PFSK-1 (cell line): ENCODE measurements around the gene HOXD12.

ENCODE experiments used
- FOXP2 ChIP-seq: optimal IDR thresholded peaks from 2 replicates; pipeline ENCODE3; 2011; ENCODE audit warnings: borderline replicate concordance, control low read depth, inconsistent platforms; ENCODE audit not compliant: insufficient read depth; ENCODE audit errors: extremely low read length, extremely low read depth
- POLR2AphosphoS5 ChIP-seq: IDR thresholded peaks from 2 replicates; pipeline ENCODE4 v1.6.1; 2012; ENCODE audit warnings: low read depth, mild to moderate bottlenecking, control low read depth, low read length, moderate library complexity
- REST ChIP-seq, 2 experiments: IDR thresholded peaks; 2 replicates each; pipeline versions ENCODE4 v1.6.1 to v1.8.0; 2011 to 2012; ENCODE audit warnings: low read depth in 2 of 2, low read length in 2 of 2, control low read depth in 1 of 2, inconsistent platforms in 1 of 2, mild to moderate bottlenecking in 1 of 2, moderate library complexity in 1 of 2; ENCODE audit not compliant: insufficient read depth in 1 of 2
- SIN3A ChIP-seq: IDR thresholded peaks from 2 replicates; pipeline ENCODE4 v1.6.1; 2012; ENCODE audit warnings: mild to moderate bottlenecking, low read length, moderate library complexity, borderline replicate concordance; ENCODE audit not compliant: insufficient read depth
- TAF1 ChIP-seq: IDR thresholded peaks from 2 replicates; pipeline ENCODE4 v1.6.1; 2012; ENCODE audit warnings: low read length, control low read depth, borderline replicate concordance; ENCODE audit not compliant: insufficient read depth

HOXD12 gene

GRCh38 chr2:176146101-176146500 is 46.5 kb downstream of the HOXD12 start:
- TF ChIP-seq POLR2AphosphoS5 (no peak), FOXP2 (no peak), SIN3A (no peak), TAF1 (no peak), REST (IDR thresholded peaks at IDR 0.05; ENCODE audit: insufficient read depth in 1 of 2, low read depth in 2 of 2, low read length in 2 of 2) (no peak)

GRCh38 chr2:176146645-176147044 is 47.0 kb downstream of the HOXD12 start:
- TF ChIP-seq POLR2AphosphoS5 (no peak), SIN3A (no peak), TAF1 (no peak), FOXP2 (no peak), REST (IDR thresholded peaks at IDR 0.05; ENCODE audit: insufficient read depth in 1 of 2, low read depth in 2 of 2, low read length in 2 of 2) (no peak)

GRCh38 chr2:176147210-176147799 is 47.7 kb downstream of the HOXD12 start:
- TF ChIP-seq REST (IDR thresholded peaks at IDR 0.05; ENCODE audit: insufficient read depth in 1 of 2, low read depth in 2 of 2, low read length in 2 of 2) (no peak), POLR2AphosphoS5 (no peak), FOXP2 (no peak), TAF1 (no peak), SIN3A (no peak)

GRCh38 chr2:176147800-176148496 is 48.4 kb downstream of the HOXD12 start:
- TF ChIP-seq TAF1, result no peak
- TF ChIP-seq FOXP2, result no peak
- no peak for TF ChIP-seq REST (IDR thresholded peaks at IDR 0.05; ENCODE audit: insufficient read depth in 1 of 2, low read depth in 2 of 2, low read length in 2 of 2)
- TF ChIP-seq POLR2AphosphoS5, result no peak
- no peak for TF ChIP-seq SIN3A
